Breast epithelium (tissue), 3 donors: ENCODE data around the gene TBC1D22B.

Experiments used
- POLR2A ChIP-seq: fragments of 450-650 bp; IDR thresholded peaks from one replicate; pipeline ENCODE4 v1.6.1; 2016; ENCODE audit warnings: antibody characterized with exemption, mild to moderate bottlenecking, moderate library complexity
- TF ChIP-seq, protein P1 (sequence below), 3 donors: fragments of 450-650 bp; IDR thresholded peaks; one replicate each; pipeline ENCODE4 v1.5.1; 2016 to 2017; ENCODE audit warnings: antibody characterized with exemption in 3 of 3, mild to moderate bottlenecking in 3 of 3, moderate library complexity in 3 of 3

DNA sequence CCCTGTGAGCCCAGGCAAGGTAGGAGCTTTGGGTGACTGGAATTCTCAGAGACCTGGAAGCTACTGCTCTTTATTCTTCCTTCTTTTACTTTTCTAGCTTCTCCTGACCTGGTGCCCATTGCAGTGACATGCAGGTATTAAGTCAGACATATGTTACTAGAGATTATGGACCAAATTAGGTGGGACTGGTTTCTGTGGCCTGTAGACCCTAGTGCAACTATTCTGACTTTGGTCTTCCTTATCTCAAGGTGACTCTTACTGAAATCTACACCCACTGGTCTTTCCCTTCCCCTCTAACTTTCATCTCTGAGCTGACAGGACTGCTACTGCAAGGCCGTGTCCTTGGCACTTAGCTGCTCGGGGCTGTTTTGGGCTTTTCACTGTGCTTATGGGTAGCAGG is 24.8 kb downstream of the TBC1D22B start:
- TF ChIP-seq, protein P1, sequence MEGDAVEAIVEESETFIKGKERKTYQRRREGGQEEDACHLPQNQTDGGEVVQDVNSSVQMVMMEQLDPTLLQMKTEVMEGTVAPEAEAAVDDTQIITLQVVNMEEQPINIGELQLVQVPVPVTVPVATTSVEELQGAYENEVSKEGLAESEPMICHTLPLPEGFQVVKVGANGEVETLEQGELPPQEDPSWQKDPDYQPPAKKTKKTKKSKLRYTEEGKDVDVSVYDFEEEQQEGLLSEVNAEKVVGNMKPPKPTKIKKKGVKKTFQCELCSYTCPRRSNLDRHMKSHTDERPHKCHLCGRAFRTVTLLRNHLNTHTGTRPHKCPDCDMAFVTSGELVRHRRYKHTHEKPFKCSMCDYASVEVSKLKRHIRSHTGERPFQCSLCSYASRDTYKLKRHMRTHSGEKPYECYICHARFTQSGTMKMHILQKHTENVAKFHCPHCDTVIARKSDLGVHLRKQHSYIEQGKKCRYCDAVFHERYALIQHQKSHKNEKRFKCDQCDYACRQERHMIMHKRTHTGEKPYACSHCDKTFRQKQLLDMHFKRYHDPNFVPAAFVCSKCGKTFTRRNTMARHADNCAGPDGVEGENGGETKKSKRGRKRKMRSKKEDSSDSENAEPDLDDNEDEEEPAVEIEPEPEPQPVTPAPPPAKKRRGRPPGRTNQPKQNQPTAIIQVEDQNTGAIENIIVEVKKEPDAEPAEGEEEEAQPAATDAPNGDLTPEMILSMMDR (IDR thresholded peaks at IDR 0.05), result no peak
- no peak for TF ChIP-seq POLR2A
